NAMALWA (cell line): ENCODE results near the gene ANKRA2.
"Not testable (repeated sequence)": the region's sequence is repeated elsewhere in the genome, so short reads cannot be mapped to it uniquely, and the experiment has no call there.

Source experiments
- DNase-seq: peaks from one replicate; pipeline ENCODE4 v3.0.0-alpha.2; 2015; ENCODE audit warnings: low spot score

ANKRA2 gene

DNA sequence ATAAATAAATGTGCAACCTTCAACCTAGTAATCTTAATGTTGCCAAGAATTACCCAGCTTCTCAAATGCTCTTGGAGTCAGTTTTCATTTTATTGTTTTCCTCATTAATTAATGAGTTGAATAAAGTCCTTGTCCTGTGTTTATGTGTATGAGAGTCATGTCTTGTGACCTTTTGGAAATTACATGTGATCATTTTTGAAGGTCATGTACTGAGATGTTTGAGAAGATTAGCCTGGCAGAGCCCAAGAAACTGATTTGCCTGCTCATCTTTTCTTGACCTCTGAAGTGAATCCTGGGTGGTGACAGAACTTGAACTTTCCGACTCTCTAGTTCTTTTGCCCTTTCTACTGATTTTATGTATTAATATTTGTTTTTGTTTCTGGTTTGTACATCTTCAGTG, 15.4 kb downstream of the ANKRA2 start:
- no peak for DNase-seq

DNA sequence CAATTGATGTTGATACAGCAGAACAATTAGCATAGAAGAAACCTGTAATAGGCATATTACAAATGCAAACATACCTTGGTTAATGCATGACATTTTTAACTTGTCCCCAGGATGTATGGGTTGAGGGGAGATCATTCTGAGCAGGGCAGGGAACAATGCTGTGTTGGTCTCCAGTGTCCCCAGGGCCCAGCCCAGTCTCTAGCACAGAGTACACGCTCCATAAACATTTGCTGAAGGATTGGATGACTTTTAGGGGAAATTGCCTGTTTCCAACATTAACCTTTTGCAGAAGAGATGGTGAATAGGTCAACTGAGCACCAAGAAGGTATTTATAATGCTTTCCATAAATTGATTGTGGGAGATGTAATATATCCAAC, 20.0 kb downstream of the ANKRA2 start:
- DNase-seq: no peak

DNA sequence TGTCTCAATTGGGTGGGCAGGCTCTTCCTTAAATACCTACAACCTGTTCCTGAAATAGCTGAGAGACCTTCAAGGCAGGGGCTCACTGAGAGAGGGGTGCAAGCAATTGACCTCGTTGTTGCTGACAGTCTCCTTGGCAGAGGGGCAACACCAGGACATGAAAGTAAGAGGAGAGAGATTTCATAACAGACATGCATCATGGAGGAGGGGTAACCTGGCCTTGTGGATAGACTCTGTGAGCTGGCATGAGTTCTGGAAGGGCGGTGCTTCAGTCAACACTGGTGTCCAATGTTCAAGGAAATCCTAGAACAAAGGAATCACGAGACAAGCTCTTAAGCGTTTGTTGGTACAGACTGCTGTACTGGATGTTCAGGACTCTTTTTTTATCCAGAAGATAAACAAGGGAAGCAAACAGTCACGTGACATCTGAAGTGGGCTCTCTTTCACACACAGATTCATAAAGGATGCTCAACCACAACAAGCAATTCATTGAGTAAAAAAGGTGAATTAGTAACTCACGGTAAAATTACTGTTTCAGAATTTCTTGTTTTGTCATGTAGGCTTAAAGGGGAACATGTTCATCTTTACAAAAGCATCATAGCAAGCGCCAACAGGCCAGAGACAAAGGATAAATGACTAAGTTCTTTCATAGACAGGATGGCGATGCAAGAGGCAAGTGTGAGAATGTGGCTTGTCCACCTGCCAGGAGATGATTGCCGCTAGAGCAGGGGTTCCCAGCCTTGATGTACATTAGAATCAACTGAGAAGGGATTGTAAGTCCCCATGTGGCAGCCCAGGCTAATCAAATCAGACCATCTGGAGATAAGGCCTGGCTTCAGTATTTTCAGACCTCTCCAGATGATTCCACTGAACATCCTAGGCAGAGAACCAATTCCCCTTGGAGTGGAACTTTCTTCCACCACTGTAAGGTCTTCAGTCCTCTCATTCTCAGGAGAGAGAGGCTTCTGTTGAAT, 20.7 kb downstream of the ANKRA2 start:
- DNase-seq: no peak

DNA sequence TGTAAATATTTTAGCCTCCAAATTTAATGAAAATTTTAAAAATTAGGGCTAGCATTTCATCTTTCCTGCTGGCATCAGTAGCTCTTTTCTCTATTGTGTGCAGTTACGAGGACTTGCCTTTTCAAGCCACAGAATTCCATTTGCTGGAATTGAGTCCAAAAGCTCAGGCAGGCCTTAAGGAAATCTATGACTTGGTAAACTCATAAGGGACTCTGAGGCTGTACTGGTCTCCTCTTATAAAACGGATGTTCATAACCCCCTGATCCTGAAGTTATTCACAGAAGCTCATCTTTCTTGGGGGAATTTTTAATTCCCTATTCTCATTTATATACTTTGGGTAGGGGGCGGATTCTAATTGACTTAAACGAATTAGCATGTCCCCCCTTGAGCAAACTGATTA, 23.4 kb downstream of the ANKRA2 start:
- DNase-seq: no peak

DNA sequence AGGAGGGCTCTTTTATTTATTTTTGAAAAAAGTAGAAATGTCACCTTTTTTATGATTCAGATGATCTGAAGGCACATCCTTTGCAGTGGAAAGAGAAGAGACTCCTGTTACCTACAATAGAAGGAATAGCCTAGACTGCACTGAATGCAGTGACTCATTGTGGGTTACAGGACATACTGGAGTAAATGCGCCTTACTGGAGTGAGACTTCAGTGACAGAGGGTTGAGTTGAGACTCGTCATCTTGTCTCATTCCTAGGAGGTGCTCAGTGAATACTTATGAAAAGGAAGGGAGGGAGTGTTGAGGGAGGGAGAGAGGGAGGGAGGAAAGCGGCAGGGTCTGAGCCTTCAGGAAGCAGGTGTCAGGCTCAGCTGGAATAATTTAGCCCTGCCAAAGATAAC, 25.2 kb downstream of the ANKRA2 start:
- no peak for DNase-seq

DNA sequence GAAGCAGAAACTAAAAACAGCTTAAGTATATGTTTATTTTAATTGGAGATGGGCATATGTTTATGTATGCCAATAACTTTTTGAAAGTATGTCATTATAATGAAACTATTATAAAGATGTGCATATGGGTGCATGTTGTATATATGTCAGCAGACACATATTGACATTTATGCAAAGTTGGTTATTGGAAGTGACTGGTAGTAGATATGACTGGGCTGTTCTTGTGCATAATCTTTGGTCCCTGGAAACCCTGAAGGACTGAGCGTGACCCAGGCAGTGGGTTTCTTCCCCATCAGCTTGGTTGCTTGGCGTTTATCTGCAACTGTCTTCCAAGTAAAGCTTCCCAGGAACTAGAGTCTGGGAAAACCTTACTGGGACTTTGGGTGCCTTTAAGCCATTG, 25.7 kb downstream of the ANKRA2 start:
- no peak for DNase-seq

DNA sequence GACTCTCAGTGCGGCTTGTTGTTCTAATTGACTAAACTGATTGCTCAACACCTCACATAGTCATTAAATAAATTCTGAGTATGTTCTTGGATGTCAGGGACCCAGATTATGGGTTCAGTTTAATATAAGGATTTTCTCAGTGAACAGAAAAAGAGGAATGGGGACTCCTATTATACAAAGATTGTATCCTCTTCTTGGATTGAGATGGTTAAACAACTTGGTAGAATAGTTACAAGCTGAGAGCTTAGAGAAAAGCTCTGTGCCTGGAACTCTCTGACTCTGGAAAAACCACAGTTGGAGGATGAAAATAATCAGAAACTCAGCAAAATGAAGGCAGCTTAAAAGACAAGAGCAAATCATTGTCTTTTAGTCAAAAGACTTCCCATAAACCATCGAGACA, 30.5 kb downstream of the ANKRA2 start:
- no peak for DNase-seq

DNA sequence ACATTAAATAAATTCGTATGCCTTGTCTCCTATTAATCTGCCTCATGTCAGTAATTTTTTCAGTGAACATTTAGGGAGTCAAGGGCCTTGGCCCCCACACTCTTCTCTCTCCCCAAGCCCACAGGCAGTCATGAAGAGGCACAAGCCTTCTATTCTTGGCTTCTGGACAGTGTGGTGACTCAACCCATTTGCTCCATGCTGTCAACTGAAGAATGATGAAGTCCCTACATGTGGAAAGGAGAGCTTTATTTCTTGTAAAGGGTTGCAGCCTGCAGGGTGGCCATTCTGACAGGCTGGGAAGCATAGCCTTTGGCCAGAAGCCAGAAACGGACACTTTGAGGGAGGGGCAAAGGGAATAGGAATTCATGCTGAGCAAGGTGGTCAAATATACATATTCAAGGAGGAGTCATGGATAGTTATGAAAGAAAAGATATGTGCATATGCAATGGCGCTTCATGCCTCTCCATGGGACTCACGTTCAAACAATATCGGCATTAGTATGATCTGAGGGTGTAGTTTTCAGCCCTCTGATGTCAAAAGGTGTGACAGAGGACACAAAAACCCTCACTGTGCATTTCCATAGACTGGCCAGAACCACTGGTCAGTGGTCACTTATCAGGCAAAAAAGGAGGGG, 31.3 kb downstream of the ANKRA2 start:
- DNase-seq: no peak

DNA sequence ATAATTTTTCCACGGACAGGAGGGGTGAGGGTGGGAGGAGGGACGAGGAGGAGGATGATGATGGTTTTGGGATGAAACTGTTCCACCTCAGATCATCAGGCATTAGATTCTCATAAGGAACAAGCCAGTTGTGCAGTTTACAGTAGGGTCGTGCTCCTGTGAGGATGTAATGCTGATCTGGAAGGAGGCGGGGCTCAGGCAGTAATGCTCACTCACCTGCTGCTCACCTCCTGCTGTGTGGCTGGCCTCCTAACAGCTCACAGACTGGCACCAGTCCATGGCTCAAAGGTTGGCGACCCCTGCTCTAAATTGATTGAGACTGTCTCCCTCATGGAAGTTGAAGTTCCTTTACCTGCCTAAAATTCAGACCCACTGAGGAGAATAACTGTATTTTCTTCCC, 33.2 kb downstream of the ANKRA2 start:
- DNase-seq: no peak

DNA sequence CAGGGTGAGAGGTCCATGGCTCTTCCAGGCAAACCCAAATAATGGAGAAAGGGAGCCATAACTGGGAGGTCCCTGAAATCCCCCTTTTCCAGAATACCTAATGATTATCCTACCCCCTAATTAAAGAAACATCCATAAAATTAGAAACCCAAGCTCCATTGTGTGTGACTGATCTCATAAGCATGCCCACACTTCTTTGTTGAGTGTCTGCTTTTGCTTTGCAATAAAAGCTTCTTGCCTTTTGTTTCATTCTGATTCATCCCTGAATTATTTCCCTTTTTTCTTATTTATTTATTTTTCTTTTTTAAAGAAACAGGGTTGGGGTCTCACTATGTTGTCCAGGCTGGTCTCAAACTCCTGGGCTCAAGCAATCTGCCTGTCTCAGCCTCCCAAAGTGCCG, 34.1 kb downstream of the ANKRA2 start:
- no peak for DNase-seq

DNA sequence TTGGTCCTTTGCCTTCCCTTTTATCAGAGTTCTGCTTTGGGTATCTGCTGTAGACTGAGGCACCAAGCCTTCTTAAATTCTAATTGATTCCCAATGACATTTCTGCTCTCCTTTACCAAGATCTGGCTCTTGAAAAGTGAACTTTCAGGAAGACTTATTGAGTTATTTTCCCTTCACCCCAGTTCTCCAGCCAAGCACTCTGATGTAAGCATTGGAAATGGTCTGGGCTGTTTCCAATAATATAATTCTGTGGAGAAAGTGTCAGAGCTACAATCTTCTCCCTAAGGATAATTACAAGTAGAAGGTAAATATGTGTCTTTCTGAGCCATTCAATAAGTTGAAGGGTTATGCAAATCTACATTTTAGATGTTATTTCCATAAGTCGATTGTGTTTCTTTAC, 36.4 kb downstream of the ANKRA2 start:
- no peak for DNase-seq

DNA sequence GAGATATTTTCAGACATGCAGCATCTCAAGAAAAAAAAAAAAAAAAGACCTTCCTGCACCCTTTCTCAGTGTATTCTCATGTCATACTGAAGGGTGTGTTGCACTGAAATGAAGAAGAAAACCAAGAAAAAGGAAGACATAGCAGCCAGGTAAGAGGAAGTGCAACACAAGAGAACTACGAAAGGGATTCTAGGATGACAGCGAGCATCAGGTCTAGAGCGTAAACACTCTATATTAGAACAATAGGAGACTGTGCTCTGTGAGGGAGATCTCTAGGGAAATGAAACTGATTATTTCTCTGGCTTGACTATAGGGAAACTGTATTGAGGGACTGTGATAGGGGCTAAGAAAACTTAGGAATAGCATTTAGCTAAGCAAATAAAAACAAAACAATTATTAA, 37.2 kb downstream of the ANKRA2 start:
- DNase-seq: no peak

DNA sequence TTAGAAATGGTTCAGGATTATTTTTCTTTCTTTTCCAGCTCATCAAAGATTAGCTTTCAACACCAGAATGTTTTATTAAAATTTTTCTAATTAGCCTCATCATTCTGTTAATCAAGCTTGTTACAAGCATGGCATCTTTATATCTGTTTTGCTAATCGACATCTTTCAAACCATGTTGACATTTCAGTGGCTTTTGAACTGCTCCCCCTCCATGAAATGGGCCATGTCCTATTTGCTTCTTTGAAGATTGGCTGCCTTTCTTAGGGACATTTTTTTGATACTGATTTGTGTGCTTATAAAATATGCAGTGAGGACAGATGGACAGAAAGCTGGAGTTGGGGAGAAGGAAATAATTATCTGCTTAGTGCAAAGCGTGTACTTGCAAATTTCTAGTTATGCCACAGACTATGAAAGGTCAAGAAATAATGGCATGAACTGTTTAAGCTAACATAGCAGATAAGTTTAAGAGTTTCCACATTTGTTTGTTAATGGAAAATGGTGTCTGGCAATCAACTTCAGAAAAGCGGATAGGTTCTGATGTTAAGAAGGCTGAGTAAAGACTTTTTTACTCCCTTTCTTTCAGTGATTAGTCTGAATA, 39.7 kb downstream of the ANKRA2 start:
- DNase-seq: no peak

DNA sequence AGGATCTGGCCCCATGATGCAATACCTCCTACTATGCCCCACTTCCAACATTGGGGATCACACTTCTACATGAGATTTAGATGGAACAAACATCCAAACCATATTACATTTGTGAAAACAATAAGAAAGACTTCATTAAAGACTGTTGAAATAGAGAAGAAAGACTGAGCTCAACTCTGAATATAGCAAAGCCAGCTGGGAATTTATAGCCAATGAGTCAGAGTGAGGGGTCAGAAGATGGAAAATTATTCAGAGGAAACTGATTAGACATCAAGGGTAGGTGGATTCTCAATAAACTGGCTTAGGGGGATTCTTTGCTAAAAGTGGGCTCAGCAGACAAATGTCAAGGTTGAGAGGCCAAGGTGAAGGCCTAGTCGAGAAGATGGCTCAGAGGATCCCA, 41.6 kb downstream of the ANKRA2 start:
- no peak for DNase-seq

DNA sequence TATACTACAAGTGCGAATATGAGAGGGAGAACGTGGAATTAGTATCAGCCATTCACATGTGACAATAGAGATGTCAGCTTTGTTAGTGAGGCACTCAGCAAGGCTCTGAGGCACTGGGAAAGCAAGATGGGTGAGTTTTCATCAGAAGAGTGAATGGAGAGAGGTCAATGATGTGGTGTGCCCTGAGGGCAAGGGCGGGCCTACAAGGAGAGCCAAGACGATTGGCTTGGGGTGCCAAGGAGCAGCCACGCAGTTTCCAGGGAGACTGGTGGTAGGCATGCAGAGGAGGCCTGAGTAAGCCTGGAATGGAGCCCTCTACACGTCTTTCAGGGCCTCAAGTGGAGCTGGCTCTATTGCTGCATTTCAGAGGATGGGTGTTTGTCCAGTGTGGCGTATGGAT, 42.5 kb downstream of the ANKRA2 start:
- no peak for DNase-seq

DNA sequence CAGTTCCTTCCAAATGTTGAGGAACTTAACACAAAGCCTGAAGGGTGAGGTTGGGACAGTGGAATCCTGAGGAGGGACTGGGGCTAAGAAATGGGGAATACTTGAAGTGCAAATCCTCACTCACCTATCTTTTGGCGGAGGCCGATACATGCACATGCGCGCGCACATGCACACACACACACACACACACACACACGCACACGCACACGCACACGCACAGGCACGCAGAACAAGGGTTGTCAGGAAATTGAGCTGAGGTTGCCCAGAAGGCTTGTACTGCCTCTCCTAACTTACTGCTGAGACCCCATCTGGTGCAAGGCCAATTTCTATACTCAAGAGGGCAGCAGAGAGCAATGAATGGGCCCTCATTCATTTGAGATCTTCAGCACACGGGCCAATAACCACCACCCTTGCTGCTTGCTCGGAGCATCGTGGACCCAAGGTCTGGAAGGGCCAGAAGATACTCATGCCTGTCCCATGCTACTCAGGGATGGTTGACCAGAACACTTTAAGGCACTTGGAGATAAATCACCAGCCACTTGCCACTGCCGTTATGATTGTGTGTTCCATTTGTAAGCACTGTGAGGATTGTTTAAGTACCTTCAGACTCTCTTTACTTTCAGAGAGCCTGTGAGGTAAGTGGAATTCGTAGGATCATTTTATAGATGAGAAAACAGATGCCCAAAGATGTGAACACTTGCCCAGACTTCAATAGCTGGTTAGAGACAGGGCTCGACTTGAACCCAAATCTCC, 45.7 kb downstream of the ANKRA2 start:
- DNase-seq: peak; percentile 94

DNA sequence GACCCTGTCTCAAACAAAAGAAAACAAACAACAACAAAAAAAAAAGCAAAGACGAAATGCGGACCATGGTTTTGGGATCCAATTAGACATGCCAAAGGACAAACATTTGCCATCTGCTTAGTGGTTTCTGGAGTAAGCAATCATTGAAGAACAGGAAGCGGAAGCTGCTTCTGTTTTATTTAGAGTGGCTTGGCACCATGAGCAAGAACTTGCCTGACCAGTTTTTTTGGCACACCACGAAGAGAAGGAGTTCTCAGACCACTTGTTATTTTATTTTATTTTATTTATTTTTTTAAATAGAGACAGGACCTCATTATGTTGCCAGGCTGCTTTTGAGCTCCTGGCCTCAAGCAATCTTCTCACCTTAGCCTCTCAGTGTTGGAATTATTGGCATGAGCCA, 50.2 kb downstream of the ANKRA2 start:
- no peak for DNase-seq

DNA sequence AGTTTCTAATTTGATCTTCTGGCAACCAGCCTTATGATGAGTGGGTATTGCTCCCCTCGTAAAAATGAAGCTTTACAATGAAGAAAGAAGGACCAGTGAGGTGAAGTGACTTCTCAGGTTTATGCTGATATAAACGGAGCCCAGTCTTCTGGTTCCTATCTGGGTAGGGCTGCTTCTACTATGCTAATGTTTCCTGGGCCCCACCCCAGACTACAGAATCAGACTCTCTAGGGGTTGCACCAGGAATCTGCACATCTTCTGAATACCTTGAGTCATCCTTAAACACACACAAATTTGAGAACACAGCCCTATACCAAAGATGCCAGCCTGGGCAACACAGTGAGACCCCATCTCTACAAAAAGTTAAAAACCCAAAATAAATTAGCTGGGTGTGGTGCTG, 51.0 kb downstream of the ANKRA2 start:
- no peak for DNase-seq

DNA sequence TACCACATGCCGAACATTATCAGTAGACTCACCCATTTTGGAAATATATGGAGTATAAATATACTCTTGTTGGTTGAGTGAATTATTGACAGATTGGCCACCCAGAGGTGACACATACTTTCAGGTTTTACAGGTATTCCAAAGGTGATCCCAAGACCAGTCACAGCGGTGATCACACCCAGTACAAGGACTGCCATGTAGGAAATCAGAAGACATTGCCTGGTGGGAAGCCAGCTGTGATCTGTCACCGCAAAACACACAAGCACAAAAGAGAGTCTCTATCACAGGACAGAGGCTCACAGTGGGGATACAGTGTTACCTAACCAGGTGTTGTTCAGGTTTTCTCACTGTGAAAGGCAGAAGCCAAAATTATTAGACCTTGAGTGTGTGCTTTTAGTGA, 51.4 kb downstream of the ANKRA2 start:
- DNase-seq: no peak

DNA sequence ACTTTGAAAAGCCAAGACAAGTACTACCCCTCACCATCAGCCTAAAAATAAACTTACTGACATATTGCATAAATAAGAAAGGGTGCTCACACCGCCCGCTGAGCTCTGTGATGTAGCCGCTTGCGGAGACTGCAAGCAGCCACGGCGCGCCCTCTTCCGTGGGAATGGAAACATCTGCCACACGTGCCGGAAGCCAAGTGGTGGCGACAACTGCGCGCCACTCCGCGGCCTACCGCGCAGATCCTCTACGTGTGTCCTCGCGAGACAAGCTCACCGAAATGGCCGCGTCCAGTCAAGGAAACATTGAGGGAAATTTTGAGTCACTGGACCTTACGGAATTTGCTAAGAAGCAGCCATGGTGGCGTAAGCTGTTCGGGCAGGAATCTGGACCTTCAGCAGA, 56.9 kb downstream of the ANKRA2 start:
- not testable (repeated sequence) for DNase-seq

DNA sequence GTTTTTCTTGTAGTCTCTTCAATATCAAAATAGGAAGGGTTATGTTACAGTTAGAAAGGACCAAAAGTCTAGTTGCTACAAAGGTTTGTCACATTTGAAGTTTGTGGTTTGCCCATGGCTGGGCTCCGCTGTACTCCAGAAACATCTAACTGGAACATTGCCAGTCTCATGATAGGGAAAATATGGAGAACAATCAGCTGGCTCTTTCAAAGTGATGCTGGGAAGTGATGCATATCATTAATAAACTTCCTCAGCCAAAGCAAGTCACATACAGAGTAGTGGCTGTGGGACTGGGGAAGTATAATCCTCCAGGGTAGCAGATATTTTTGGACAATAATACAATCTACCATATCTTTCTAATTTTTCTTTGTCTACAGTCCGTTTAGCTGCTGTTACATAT, 58.4 kb downstream of the ANKRA2 start:
- no peak for DNase-seq

DNA sequence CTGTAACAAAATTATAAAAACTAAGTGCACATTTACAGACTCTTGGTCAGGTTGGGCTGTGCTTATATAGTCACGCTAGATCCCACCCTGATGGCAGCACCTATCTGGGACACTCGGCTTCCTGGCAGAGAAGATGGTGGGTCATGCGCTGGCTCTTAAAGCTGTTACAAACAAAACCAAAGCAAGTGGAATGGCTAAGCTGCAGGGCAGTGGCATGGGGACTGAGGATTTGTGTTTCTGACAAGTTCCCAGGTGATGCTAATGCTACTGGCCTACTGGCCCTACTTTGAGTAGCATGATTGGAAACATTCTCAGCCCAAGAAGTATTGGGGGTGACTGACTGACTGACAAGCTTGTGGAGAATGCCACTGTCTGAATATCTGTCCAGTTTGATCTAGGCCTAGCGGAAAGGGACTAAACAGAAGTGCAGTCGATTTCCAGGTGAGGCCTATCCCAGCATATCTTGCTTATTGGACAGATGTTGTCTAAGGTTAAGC, 58.9 kb downstream of the ANKRA2 start:
- DNase-seq: no peak
